ENCODE measurements around the gene FAM168A.

DNA sequence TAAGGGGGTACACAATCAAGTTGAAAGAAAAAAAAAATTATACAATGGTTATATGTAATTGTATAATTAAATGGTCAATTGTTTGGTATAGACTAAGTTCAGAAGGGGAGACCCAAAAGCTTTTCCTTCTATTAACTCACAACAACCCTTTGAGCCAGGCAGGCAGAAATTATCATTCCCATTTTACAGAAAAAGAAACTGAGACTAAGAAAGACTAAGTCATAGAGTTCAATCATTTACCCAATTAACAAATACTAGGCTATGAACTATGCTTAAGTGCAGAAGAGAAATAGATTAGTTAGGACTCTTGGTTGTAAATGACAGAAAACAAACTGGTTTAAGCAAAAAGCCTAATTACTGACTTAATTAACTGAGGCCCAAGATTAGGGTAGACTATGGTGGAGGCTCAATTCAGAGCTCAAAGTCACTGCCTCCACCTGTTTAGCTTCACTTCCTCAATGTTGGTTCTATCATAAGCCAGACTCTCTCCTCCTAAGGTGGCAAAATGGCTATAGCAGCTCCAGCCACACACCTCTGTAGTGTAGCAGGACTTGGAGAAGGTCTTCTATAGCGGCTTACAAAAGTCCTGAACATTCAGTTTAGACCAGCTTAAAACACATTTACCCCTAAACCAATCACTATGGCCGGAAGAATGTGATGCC lies 34.2 kb downstream of the FAM168A start:
- TF ChIP-seq, protein P1, sequence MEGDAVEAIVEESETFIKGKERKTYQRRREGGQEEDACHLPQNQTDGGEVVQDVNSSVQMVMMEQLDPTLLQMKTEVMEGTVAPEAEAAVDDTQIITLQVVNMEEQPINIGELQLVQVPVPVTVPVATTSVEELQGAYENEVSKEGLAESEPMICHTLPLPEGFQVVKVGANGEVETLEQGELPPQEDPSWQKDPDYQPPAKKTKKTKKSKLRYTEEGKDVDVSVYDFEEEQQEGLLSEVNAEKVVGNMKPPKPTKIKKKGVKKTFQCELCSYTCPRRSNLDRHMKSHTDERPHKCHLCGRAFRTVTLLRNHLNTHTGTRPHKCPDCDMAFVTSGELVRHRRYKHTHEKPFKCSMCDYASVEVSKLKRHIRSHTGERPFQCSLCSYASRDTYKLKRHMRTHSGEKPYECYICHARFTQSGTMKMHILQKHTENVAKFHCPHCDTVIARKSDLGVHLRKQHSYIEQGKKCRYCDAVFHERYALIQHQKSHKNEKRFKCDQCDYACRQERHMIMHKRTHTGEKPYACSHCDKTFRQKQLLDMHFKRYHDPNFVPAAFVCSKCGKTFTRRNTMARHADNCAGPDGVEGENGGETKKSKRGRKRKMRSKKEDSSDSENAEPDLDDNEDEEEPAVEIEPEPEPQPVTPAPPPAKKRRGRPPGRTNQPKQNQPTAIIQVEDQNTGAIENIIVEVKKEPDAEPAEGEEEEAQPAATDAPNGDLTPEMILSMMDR (IDR thresholded peaks at IDR 0.05), result no peak
- no peak for TF ChIP-seq POLR2A (IDR thresholded peaks at IDR 0.05; ENCODE audit: low read length)

All from A549 (cell line).